HCT116 (cell line): Measurements from ENCODE around the gene CBFA2T2. TPM values are rescaled to one million over a fixed set of nuclear protein-coding genes. Genes with fewer than 3 reads are reported as not detected.

Source experiments
- ATAC-seq: fragments of 200-7000 bp; cut with Tn5 transposase; 2 replicates; pipeline ENCODE4 v1.9.1; 2020; ENCODE audit warnings: mild to moderate bottlenecking, moderate library complexity
- BruUV-seq: library from RNA; stranded (reverse); fragments of 400-500 nt; replicated peaks from 2 replicates; lab custom pipeline; 2021; lab: Mats Ljungman, UMichigan
- CTCF ChIA-PET: fragments of 300-600 bp; sonication (Branson Sonifier 250); formaldehyde crosslinking; loops from one replicate; lab custom pipeline; 2021; ENCODE audit warnings: antibody characterized with exemption; lab: Charles Lee
- POLR2A ChIA-PET: fragments of 300-600, 350-600 bp; sonication (Branson Sonifier 250); formaldehyde crosslinking; loops from one replicate; lab custom pipeline; 2021; ENCODE audit warnings: antibody characterized with exemption; lab: Charles Lee
- RAD21 ChIA-PET, 2 experiments: fragments of 300-600 bp; sonication (Branson Sonifier 250); formaldehyde crosslinking; loops; one replicate each; lab custom pipeline; 2023; ENCODE audit warnings: low total read pairs in 2 of 2; ENCODE audit not compliant: uncharacterized antibody in 2 of 2, unreplicated experiment in 2 of 2, low non-redundant PET in 1 of 2; lab: Charles Lee
- DNase-seq: peaks from one replicate; pipeline ENCODE4 v3.0.0-alpha.2; 2010; ENCODE audit warnings: low read depth, low spot score
- H2AFZ ChIP-seq: fragments of 200-600 bp; shearing (Covaris generic), sonication (generic); 2 replicates; pipeline ENCODE4 v1.6.1; 2017; ENCODE audit warnings: low read depth, mixed run types, mixed read lengths, antibody characterized with exemption, low read length; ENCODE audit not compliant: poor library complexity, severe bottlenecking
- H3K27ac ChIP-seq: 2 replicates; pipeline ENCODE4 v1.5.1; 2012; ENCODE audit warnings: low read depth, low read length
- H3K27me3 ChIP-seq: fragments of 200-600 bp; sonication (generic); 2 replicates; pipeline ENCODE4 v1.6.1; 2016; ENCODE audit warnings: mixed run types, low read length, mixed read lengths; ENCODE audit not compliant: insufficient read depth
- H3K36me3 ChIP-seq, 2 experiments: fragments of 200-500 bp in 1 of 2; fragments of 200-600 bp in 1 of 2; sonication (Bioruptor generic) in 1 of 2; sonication (generic) in 1 of 2; 2 replicates each; pipeline versions ENCODE4 v1.5.1 to v1.6.1; 2014 to 2016; ENCODE audit warnings: low read length in 2 of 2, inconsistent platforms in 1 of 2, mixed read lengths in 1 of 2, mixed run types in 1 of 2; ENCODE audit not compliant: insufficient read depth in 2 of 2, control insufficient read depth in 1 of 2
- H3K4me1 ChIP-seq, 2 experiments: fragments of 200-600 bp in 1 of 2; sonication (generic) in 1 of 2; 2 replicates each; pipeline versions ENCODE4 v1.5.1 to v1.6.1; 2012 to 2017; ENCODE audit warnings: low read length in 2 of 2, inconsistent platforms in 1 of 2, mild to moderate bottlenecking in 1 of 2, mixed read lengths in 1 of 2, mixed run types in 1 of 2, moderate library complexity in 1 of 2; ENCODE audit not compliant: insufficient read depth in 2 of 2, control insufficient read depth in 1 of 2
- H3K4me2 ChIP-seq: fragments of 200-600 bp; sonication (generic); 2 replicates; pipeline ENCODE4 v1.6.1; 2017; ENCODE audit warnings: mixed run types, low read length, mixed read lengths
- H3K4me3 ChIP-seq, 2 experiments: fragments of 200-600 bp in 1 of 2; sonication (generic) in 1 of 2; replicated peaks in 1 of 2; 2 replicates each; pipeline ENCODE4 v1.5.1; 2011 to 2016; ENCODE audit warnings: low read length in 2 of 2, control low read depth in 1 of 2, low read depth in 1 of 2, mild to moderate bottlenecking in 1 of 2, mixed read lengths in 1 of 2, mixed run types in 1 of 2
- H3K79me2 ChIP-seq: fragments of 200-600 bp; sonication (generic); 2 replicates; pipeline ENCODE4 v1.6.1; 2017; ENCODE audit warnings: mild to moderate bottlenecking, mixed run types, low read length, moderate library complexity, mixed read lengths; ENCODE audit not compliant: insufficient read depth
- H3K9ac ChIP-seq: fragments of 200-600 bp; sonication (generic); 2 replicates; pipeline ENCODE4 v1.6.1; 2016; ENCODE audit warnings: low read length, mixed read lengths
- H3K9me2 ChIP-seq: fragments of 200-600 bp; sonication (generic), shearing (Covaris generic); 2 replicates; pipeline ENCODE4 v1.6.1; 2017; ENCODE audit warnings: mixed run types, mild to moderate bottlenecking, moderate library complexity; ENCODE audit not compliant: insufficient read depth
- H3K9me3 ChIP-seq, 2 experiments: fragments of 200-500 bp in 1 of 2; fragments of 200-600 bp in 1 of 2; sonication (Bioruptor generic) in 1 of 2; sonication (generic) in 1 of 2; 2 replicates each; pipeline ENCODE4 v1.6.1; 2014 to 2017; ENCODE audit warnings: low read length in 2 of 2, mixed read lengths in 2 of 2, inconsistent platforms in 1 of 2, low read depth in 1 of 2, mild to moderate bottlenecking in 1 of 2, mixed run types in 1 of 2, moderate library complexity in 1 of 2; ENCODE audit not compliant: control insufficient read depth in 1 of 2, insufficient read depth in 1 of 2
- H4K20me1 ChIP-seq: fragments of 200-600 bp; sonication (generic), shearing (Covaris generic); 2 replicates; pipeline ENCODE4 v1.6.1; 2017; ENCODE audit warnings: mixed run types, mild to moderate bottlenecking, moderate library complexity; ENCODE audit not compliant: insufficient read depth
- CBX3 ChIP-seq: IDR thresholded peaks from 2 replicates; pipeline ENCODE4 v1.6.1; 2012; ENCODE audit warnings: low read depth
- EGR1 ChIP-seq: IDR thresholded peaks from 2 replicates; pipeline ENCODE4 v1.6.1; 2012; ENCODE audit warnings: low read depth
- ELF1 ChIP-seq: IDR thresholded peaks from 2 replicates; pipeline ENCODE4 v1.6.1; 2012; ENCODE audit warnings: low read depth, borderline replicate concordance
- EZH2 ChIP-seq: fragments of 200-600 bp; sonication (generic); IDR thresholded peaks from 2 replicates; pipeline ENCODE4 v1.6.1; 2017; ENCODE audit warnings: antibody characterized with exemption, mixed run types
- EZH2phosphoT487 ChIP-seq: fragments of 200-600 bp; IDR thresholded peaks from 2 replicates; pipeline ENCODE4 v1.6.1; 2018; ENCODE audit warnings: antibody characterized with exemption, borderline replicate concordance
- FOSL1 ChIP-seq: IDR thresholded peaks from 2 replicates; pipeline ENCODE4 v1.6.1; 2012; ENCODE audit warnings: low read depth
- JUND ChIP-seq: IDR thresholded peaks from 2 replicates; pipeline ENCODE4 v1.6.1; 2012
- POLR2A ChIP-seq: IDR thresholded peaks from 2 replicates; pipeline ENCODE4 v1.7.0; 2011; ENCODE audit warnings: borderline replicate concordance; ENCODE audit not compliant: insufficient read depth, insufficient read length; ENCODE audit errors: extremely low read depth
- RAD21 ChIP-seq: IDR thresholded peaks from 2 replicates; pipeline ENCODE4 v1.6.1; 2012; ENCODE audit warnings: low read depth, mild to moderate bottlenecking
- SP1 ChIP-seq: IDR thresholded peaks from 2 replicates; pipeline ENCODE4 v1.6.1; 2012; ENCODE audit warnings: low read depth
- YY1 ChIP-seq: IDR thresholded peaks from 2 replicates; pipeline ENCODE4 v1.6.1; 2011; ENCODE audit warnings: low read length, low read depth, moderate library complexity, mild to moderate bottlenecking; ENCODE audit not compliant: insufficient replicate concordance; ENCODE audit errors: extremely low read depth
- ZFX ChIP-seq: fragments of 450-650 bp; IDR thresholded peaks from 2 replicates; pipeline ENCODE4 v1.6.1; 2017
- ZNF274 ChIP-seq: fragments of 200-500 bp; sonication (Bioruptor generic); IDR thresholded peaks from 2 replicates; pipeline ENCODE4 v1.6.1; 2014; ENCODE audit warnings: mild to moderate bottlenecking, low read depth, low read length, inconsistent platforms
- intact Hi-C: fragments of 100-400 bp; cut with micrococcal nuclease; formaldehyde crosslinking; loops from 2 replicates; pipeline ENCODE4 v1.10.0; 2022
- total RNA-seq: library from RNA; stranded (reverse); gene quantifications from one replicate; pipeline ENCODE4 v1.2.1, GENCODE V29; 2021; ENCODE audit not compliant: unreplicated experiment
- TF ChIP-seq, protein P1 (sequence below): IDR thresholded peaks from 2 replicates; pipeline ENCODE4 v1.6.1; 2012; ENCODE audit warnings: low read depth
- TF ChIP-seq, protein P2 (sequence below), 3 experiments: fragments of 200-600 bp in 1 of 3; sonication (generic) in 1 of 3; IDR thresholded peaks in 2 of 3; conservative IDR thresholded peaks in 1 of 3; 2 replicates each; pipeline ENCODE4 v1.5.1; 2012 to 2017; ENCODE audit warnings: low read depth in 2 of 3, low read length in 2 of 3, antibody characterized with exemption in 1 of 3, borderline replicate concordance in 1 of 3, control low read depth in 1 of 3, mild to moderate bottlenecking in 1 of 3, mixed read lengths in 1 of 3, mixed run types in 1 of 3, moderate library complexity in 1 of 3; ENCODE audit not compliant: insufficient read depth in 1 of 3
- TF ChIP-seq, protein P3 (sequence below): IDR thresholded peaks from 2 replicates; pipeline ENCODE4 v1.6.1; 2012
- TF ChIP-seq, protein P4 (sequence below): IDR thresholded peaks from 2 replicates; pipeline ENCODE4 v1.6.1; 2011; ENCODE audit warnings: mild to moderate bottlenecking, low read length, moderate library complexity; ENCODE audit not compliant: insufficient replicate concordance; ENCODE audit errors: extremely low read depth

The CBFA2T2 gene
- total RNA-seq, 1 experiment from 2014 or later: 8.0 TPM

DNA sequence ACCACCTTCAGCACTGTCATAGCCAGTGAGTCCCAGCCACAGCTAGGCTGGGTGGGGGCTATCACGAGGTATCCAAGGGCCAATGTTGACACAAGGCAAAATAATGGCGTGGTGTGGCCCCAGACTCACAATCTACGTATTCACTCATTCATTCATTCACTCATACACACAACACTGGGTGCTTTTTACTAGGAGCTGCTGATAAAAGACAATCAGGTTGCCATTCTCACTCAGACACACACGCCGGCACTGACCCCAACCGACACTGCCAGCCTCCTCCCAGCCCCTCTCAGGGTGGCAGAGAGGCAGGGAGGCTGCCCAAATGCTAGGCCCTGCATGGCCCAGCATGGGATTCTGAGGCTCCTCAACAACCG, 170.8 kb downstream of the CBFA2T2 start:
- BruUV-seq: no TSS peak
- Histone ChIP-seq H3K4me2 (no peak overlapping the region), H3K9me3 (no peaks in the 10 kb centered on the region), H4K20me1 (no peaks in the 10 kb centered on the region), H3K4me1 (peaks cover 9 to 22% of the 10 kb centered on the region in 2 experiments), H3K27me3 (no peaks in the 10 kb centered on the region), H3K9ac (no peak overlapping the region), H3K36me3 (peaks cover 0 to 3% of the 10 kb centered on the region in 2 experiments; a peak in 1 of 4 replicates), H3K79me2 (peaks cover 6% of the 10 kb centered on the region; the same call in 1 of the 2 replicates), H3K4me3 (no peak overlapping the region), H2AFZ (no peak overlapping the region), H3K27ac (no peak overlapping the region), H3K9me2 (no peaks in the 10 kb centered on the region)
- TF ChIP-seq CBX3 (no peak), FOSL1 (no peak), ELF1 (no peak), EGR1 (no peak), POLR2A (no peak), ZFX (no peak), EZH2 (no peak), EZH2phosphoT487 (no peak), ZNF274 (no peak), JUND (no peak), RAD21 (no peak), SP1 (no peak), YY1 (no peak)
- TF ChIP-seq, protein P1, sequence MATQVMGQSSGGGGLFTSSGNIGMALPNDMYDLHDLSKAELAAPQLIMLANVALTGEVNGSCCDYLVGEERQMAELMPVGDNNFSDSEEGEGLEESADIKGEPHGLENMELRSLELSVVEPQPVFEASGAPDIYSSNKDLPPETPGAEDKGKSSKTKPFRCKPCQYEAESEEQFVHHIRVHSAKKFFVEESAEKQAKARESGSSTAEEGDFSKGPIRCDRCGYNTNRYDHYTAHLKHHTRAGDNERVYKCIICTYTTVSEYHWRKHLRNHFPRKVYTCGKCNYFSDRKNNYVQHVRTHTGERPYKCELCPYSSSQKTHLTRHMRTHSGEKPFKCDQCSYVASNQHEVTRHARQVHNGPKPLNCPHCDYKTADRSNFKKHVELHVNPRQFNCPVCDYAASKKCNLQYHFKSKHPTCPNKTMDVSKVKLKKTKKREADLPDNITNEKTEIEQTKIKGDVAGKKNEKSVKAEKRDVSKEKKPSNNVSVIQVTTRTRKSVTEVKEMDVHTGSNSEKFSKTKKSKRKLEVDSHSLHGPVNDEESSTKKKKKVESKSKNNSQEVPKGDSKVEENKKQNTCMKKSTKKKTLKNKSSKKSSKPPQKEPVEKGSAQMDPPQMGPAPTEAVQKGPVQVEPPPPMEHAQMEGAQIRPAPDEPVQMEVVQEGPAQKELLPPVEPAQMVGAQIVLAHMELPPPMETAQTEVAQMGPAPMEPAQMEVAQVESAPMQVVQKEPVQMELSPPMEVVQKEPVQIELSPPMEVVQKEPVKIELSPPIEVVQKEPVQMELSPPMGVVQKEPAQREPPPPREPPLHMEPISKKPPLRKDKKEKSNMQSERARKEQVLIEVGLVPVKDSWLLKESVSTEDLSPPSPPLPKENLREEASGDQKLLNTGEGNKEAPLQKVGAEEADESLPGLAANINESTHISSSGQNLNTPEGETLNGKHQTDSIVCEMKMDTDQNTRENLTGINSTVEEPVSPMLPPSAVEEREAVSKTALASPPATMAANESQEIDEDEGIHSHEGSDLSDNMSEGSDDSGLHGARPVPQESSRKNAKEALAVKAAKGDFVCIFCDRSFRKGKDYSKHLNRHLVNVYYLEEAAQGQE: no peak
- TF ChIP-seq, protein P2, sequence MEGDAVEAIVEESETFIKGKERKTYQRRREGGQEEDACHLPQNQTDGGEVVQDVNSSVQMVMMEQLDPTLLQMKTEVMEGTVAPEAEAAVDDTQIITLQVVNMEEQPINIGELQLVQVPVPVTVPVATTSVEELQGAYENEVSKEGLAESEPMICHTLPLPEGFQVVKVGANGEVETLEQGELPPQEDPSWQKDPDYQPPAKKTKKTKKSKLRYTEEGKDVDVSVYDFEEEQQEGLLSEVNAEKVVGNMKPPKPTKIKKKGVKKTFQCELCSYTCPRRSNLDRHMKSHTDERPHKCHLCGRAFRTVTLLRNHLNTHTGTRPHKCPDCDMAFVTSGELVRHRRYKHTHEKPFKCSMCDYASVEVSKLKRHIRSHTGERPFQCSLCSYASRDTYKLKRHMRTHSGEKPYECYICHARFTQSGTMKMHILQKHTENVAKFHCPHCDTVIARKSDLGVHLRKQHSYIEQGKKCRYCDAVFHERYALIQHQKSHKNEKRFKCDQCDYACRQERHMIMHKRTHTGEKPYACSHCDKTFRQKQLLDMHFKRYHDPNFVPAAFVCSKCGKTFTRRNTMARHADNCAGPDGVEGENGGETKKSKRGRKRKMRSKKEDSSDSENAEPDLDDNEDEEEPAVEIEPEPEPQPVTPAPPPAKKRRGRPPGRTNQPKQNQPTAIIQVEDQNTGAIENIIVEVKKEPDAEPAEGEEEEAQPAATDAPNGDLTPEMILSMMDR (IDR thresholded peaks at IDR 0.05 in 2 of 3, conservative IDR thresholded peaks at IDR 0.05 in 1 of 3; ENCODE audit: borderline replicate concordance in 1 of 3, insufficient read depth in 1 of 3, low read depth in 2 of 3, low read length in 2 of 3): no peak
- TF ChIP-seq, protein P3, sequence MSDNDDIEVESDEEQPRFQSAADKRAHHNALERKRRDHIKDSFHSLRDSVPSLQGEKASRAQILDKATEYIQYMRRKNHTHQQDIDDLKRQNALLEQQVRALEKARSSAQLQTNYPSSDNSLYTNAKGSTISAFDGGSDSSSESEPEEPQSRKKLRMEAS: no peak
- TF ChIP-seq, protein P4, sequence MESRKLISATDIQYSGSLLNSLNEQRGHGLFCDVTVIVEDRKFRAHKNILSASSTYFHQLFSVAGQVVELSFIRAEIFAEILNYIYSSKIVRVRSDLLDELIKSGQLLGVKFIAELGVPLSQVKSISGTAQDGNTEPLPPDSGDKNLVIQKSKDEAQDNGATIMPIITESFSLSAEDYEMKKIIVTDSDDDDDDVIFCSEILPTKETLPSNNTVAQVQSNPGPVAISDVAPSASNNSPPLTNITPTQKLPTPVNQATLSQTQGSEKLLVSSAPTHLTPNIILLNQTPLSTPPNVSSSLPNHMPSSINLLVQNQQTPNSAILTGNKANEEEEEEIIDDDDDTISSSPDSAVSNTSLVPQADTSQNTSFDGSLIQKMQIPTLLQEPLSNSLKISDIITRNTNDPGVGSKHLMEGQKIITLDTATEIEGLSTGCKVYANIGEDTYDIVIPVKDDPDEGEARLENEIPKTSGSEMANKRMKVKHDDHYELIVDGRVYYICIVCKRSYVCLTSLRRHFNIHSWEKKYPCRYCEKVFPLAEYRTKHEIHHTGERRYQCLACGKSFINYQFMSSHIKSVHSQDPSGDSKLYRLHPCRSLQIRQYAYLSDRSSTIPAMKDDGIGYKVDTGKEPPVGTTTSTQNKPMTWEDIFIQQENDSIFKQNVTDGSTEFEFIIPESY: no peak
- ChIA-PET POLR2A (no interaction called here), CTCF (no interaction called here), RAD21 (interaction anchor here in 1 of 2 experiments (0.6 kb wide), 1 partner anchor 217 kb away, joined by 5 read pairs; the partner anchor contains the start of gene SNTA1)
- intact Hi-C loops: no loop called here
- DNase-seq (no peak), ATAC-seq (no peak)
